HG03565 (cell line): Measurements from ENCODE around the gene ELOVL7.
"Not testable (repeated sequence)": the region's sequence is repeated elsewhere in the genome, so short reads cannot be mapped to it uniquely, and the experiment has no call there.

Experiments used
- ATAC-seq: cut with Tn5 transposase; IDR thresholded peaks from one replicate; pipeline ENCODE4 v1.9.1; 2021; ENCODE audit warnings: mild to moderate bottlenecking, moderate library complexity; ENCODE audit not compliant: unreplicated experiment

Gene ELOVL7

GRCh38 chr5:60843936-60844905 is at the start of gene ELOVL7:
Gene ELOVL7, minus strand, starts transcription at chr5:60844269. Its CDS starts 56,872 bp downstream, at chr5:60787397.
- ATAC-seq: peak; percentile 81

DNA sequence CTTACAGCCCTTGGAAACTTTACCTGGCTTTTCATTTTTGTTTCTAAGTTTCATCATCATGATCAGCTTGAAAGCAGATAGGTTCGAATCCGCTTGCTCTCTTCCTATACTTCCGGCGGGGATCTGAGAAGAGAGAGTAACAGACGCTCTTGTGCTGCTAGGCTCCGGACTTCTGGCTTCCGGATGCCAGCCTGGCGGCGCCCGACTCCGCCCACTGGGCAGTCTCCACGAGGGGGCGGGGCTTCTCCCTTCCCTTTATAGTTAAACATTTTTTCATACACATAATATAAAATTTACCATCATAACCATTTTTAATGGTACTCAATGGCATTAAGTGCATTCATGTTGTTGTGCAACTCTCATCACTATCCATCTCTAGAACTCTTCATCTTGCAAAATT is 49.5 kb upstream of the ELOVL7 start:
- ATAC-seq: no peak

GRCh38 chr5:60891667-60892066 is 47.6 kb upstream of the ELOVL7 start:
- ATAC-seq: no peak

DNA sequence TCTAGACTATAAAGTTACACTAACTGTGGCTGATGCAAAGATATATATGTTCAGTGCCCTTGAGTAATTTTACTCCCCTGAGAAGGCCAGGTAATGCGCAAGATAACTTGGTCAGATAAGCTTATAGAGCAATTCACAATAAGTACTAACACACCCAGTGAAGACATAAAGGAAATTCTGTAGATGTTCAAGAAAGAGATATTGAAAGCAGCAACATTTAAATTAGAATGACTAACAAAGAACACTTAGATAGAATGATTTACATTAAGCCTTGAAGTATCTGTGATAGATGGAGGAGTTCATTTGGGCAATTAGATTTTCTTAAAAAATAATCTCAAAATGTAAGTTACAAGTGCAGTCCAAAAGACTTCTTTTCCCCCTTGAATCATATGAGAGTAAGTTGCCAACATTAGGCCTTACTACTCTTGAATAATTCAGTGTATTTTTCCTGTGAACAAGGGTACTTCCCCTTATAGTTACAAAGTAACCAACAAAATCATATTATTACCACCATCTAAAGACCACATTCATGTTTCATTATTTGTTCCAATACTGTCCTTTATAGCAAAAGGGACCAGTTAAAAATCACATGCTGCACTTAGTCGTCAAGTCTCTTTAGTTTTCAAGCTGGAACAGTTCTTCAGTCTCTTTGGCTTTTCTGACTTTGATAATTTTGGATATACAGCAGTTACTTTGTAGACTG is 44.4 kb upstream of the ELOVL7 start:
- ATAC-seq: no peak

- no peak for ATAC-seq
Observed at GRCh38 chr5:60887746-60888145, 43.7 kb upstream of the ELOVL7 start.

GRCh38 chr5:60887096-60887495 is 43.0 kb upstream of the ELOVL7 start:
- no peak for ATAC-seq

- ATAC-seq: no peak
Observed at GRCh38 chr5:60886158-60886557, 42.1 kb upstream of the ELOVL7 start.

GRCh38 chr5:60883229-60883628 is 39.2 kb upstream of the ELOVL7 start:
- no peak for ATAC-seq

GRCh38 chr5:60872892-60873291 is 28.8 kb upstream of the ELOVL7 start:
- no peak for ATAC-seq

- ATAC-seq: no peak
Observed at GRCh38 chr5:60870857-60871256, 26.8 kb upstream of the ELOVL7 start.

GRCh38 chr5:60860572-60860971 is 16.5 kb upstream of the ELOVL7 start:
- ATAC-seq: not testable (repeated sequence)

DNA sequence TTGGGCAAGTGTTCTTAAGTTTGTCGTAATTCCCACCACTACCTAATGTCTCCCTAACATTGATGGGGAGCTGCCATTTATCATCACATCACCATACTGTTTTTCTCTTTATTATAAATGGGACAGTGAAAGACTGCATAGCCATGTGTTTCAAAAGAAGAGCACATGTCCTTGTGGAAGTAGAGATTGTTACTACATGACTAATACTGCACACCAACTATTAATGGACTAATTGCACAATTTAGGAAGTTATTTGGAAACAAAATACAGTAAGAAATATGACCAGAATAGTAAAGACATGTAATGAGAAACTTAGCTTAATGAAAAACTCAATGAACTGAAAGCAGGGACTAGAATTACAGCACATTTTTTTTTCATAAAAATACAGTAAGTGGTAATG is 12.0 kb upstream of the ELOVL7 start:
- ATAC-seq: no peak

DNA sequence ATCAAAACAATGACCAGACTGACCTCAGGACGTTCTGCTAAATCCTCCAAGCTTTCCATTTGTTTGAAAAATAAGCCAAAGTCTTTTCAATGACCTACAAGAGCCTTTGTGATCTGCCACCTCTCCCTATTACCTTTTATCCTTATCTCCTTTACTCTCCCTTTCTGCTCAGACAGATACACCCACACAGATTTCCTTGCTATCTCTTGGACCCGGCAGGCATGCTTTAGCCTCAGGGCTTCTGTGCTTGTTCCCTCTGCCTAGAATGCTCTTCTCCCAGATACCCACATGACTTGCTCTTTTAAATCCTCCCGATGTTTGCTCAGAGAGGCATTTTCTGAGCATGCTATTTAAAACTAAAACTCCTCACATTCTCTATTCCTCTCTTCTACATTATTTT is 8.9 kb upstream of the ELOVL7 start:
- no peak for ATAC-seq

DNA sequence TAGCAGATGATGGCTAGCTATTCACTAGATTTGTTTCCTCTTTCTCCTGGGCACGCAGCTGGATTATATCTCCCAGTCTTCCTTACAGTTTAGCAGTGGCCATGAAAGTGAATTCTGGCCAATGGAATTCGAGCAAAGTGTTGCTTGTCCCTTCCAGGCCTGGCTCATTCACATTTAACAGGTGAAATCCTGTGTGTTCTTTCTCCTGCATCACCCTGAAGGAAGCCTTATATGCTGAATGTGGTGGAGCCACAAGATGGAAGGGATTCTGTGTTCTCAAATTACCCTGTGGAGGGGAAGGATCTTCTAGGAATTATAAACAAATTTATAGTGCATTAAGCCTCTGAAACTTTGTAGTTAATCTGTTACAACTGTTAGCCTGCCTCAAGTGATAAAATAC is 8.2 kb upstream of the ELOVL7 start:
- no peak for ATAC-seq

DNA sequence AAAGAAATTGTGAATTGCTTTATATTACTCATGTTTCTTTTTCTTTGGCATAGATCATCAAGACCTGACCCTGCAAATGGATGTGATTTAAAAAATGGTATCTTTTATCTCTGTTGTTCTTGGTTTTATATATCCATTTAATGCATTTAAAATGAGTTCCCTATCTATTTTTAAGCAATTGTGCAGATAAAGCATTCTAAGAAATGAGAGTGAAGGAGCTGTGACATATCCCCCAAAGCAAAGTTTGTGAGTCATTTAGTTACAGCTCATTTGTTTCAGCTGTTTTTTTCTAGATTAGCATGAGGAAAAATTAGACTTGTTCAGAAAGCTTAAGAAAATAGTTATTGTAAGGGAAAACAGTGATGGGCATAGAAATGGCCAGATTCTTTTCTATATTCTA is 7.6 kb upstream of the ELOVL7 start:
- no peak for ATAC-seq

GRCh38 chr5:60846298-60846697 is 2.2 kb upstream of the ELOVL7 start:
- ATAC-seq: no peak

DNA sequence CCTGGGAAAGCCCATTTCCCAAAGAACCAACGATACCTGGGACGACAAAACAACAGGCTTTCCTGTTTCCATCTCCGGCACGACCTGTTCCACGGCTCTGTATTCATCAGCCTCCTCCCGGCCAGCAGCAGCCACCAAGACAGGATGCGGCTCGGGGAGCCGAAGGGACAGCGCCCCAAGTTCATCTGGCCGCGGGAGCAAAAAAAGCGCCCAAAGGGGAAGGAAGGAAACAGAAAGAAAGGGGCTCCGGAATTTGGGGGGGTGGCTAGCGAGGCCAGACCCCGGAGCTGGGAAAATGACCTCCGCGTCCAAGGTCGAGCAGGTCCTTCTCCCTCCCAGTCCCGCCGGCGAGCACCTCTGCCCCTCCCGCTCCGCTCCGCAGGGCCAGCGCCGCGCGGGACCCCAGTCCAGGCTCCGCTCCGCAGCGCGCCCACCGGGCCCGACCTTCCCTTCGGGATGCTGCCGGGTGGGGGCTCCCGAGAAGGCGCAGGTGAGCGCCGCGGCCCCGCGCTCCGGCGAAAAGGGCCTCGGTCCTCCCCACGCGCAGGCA is 608 bp downstream of the ELOVL7 start:
- ATAC-seq: peak; percentile 14

DNA sequence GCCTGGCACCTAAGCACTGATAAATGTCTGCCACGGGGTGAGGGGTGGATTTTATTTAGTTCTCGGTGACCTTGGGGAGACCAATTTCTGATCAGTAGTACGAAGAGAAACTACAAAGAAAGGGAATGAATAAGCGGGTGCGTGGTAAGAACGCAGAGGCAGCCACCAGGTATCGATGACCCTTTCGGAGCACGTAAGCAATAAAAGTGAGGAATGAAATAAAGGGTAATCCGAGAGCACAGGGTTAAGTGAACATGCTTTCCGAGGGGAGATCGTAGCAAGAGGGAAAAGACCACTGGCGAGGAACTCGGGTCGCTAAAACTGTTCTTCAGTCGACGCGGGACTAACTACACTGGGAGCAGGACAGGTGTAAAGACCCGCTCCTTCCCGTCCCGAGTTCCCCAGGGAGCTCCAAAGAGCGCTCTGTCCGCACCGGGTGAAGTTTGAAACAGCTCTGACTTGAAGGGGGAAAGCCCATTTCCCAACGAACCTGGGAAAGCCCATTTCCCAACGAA is 1.1 kb downstream of the ELOVL7 start:
- no peak for ATAC-seq

- no peak for ATAC-seq
Observed at GRCh38 chr5:60841361-60841760, 2.7 kb downstream of the ELOVL7 start.

GRCh38 chr5:60836131-60836530 is 7.9 kb downstream of the ELOVL7 start:
- no peak for ATAC-seq

DNA sequence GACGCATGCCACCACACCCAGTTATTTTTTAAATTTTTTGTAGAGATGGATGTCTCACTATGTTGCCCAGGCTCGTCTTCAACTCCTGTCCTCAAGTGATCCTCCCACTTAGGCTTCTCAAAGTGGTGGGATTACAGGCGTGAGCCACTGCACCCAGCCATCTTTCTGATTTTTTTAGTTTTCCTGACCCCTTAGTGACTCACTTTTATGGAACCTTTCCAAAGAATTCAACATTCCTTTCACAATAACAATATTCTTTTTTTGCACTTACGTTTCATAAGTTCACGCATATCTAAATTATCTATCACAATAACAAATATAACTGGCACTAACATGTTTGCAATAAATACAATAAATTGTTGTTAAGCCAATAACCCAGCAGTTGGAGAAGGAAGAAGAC is 8.5 kb downstream of the ELOVL7 start:
- no peak for ATAC-seq

DNA sequence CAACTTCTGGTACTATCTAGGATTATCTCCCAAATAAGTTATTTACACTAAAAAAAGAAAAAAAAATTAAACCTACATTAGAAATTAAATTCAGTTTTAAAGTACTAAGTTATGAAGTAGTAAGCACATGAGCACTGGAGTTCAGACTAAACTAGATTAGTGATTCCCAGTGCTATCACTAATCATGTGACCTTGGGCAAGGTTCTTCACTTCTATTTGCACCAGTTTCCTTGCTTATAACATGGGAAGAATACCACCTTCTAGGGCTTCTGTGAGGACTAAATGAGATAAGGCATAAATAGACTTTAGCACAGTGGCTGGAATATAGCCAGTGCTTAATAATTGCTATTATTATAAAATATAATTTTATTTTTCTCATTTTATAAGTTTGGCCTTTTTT is 10.5 kb downstream of the ELOVL7 start:
- ATAC-seq: no peak
